Measurements from ENCODE around the gene TTC28.

GRCh38 chr22:28232204-28232603, 447.4 kb downstream of the TTC28 start:
- TF ChIP-seq ZNF274 (IDR thresholded peaks at IDR 0.05; ENCODE audit: low read depth, low read length) (no peak), YY1 (IDR thresholded peaks at IDR 0.05; ENCODE audit: insufficient read depth, insufficient read length) (no peak)
